Common myeloid progenitor, CD34-positive (primary cell): ENCODE results near the gene ABHD16A.

Experiments used
- CTCF ChIA-PET: fragments of 350-600 bp; sonication (Branson Sonifier 250); formaldehyde crosslinking; loops from one replicate; lab custom pipeline; 2021; ENCODE audit warnings: antibody characterized with exemption; lab: Charles Lee
- POLR2A ChIA-PET: fragments of 350-600 bp; sonication (Branson Sonifier 250); formaldehyde crosslinking; loops from one replicate; lab custom pipeline; 2021; ENCODE audit warnings: antibody characterized with exemption; lab: Charles Lee
- DNase-seq, 3 donors: peaks; one replicate each; pipeline versions ENCODE4 v3.0.0 to v3.0.0-alpha.2; 2013
- H3K27ac ChIP-seq, 2 experiments: 1 replicate in 1 of 2; 2 replicates in 1 of 2; pipeline ENCODE4 v1.7.0; 2013; ENCODE audit warnings: inconsistent platforms in 2 of 2, low read length in 2 of 2, mild to moderate bottlenecking in 2 of 2, low read depth in 1 of 2, moderate library complexity in 1 of 2; ENCODE audit not compliant: severe bottlenecking in 2 of 2, insufficient read depth in 1 of 2, poor library complexity in 1 of 2
- H3K27me3 ChIP-seq, 5 experiments: replicated peaks in 2 of 5; 1 replicate in 3 of 5; 2 replicates in 2 of 5; pipeline versions ENCODE4 v1.6.1 to v1.7.0; 2013; ENCODE audit warnings: low read length in 4 of 5, mild to moderate bottlenecking in 2 of 5, moderate library complexity in 2 of 5, inconsistent platforms in 1 of 5; ENCODE audit not compliant: insufficient read depth in 5 of 5, control insufficient read depth in 4 of 5
- H3K36me3 ChIP-seq, 4 experiments: 1 replicate in 2 of 4; 2 replicates in 2 of 4; pipeline versions ENCODE4 v1.6.1 to v1.7.0; 2013; ENCODE audit warnings: low read length in 3 of 4, control low read depth in 1 of 4, mild to moderate bottlenecking in 1 of 4; ENCODE audit not compliant: control insufficient read depth in 4 of 4, insufficient read depth in 4 of 4
- H3K4me1 ChIP-seq, 4 experiments: 1 replicate in 3 of 4; 2 replicates in 1 of 4; pipeline versions ENCODE4 v1.6.1 to v1.7.1; 2013; ENCODE audit warnings: low read length in 3 of 4, mild to moderate bottlenecking in 3 of 4, control low read depth in 1 of 4, inconsistent platforms in 1 of 4, moderate library complexity in 1 of 4; ENCODE audit not compliant: control insufficient read depth in 4 of 4, insufficient read depth in 4 of 4; ENCODE audit errors: control extremely low read depth in 1 of 4
- H3K4me3 ChIP-seq, 7 experiments: 1 replicate in 4 of 7; 2 replicates in 3 of 7; pipeline versions ENCODE4 v1.5.1 to v1.7.0; 2013; ENCODE audit warnings: mild to moderate bottlenecking in 7 of 7, low read length in 6 of 7, moderate library complexity in 6 of 7, inconsistent platforms in 2 of 7, low read depth in 2 of 7, control low read depth in 1 of 7; ENCODE audit not compliant: insufficient read depth in 4 of 7, control insufficient read depth in 1 of 7; ENCODE audit errors: extremely low read depth in 1 of 7
- H3K9me3 ChIP-seq, 5 experiments: 1 replicate in 4 of 5; 2 replicates in 1 of 5; pipeline versions ENCODE4 v1.6.1 to v1.7.1; 2013; ENCODE audit warnings: low read length in 4 of 5, mild to moderate bottlenecking in 2 of 5, inconsistent platforms in 1 of 5, low read depth in 1 of 5, moderate library complexity in 1 of 5; ENCODE audit not compliant: control insufficient read depth in 4 of 5, insufficient read depth in 2 of 5; ENCODE audit errors: control extremely low read depth in 1 of 5
- WGBS: methylation state at CpG from one replicate; pipeline ENCODE4 v1.1.5; 2013; ENCODE audit not compliant: insufficient coverage; 5-methylcytosine and 5-hydroxymethylcytosine counted together

ABHD16A gene

DNA sequence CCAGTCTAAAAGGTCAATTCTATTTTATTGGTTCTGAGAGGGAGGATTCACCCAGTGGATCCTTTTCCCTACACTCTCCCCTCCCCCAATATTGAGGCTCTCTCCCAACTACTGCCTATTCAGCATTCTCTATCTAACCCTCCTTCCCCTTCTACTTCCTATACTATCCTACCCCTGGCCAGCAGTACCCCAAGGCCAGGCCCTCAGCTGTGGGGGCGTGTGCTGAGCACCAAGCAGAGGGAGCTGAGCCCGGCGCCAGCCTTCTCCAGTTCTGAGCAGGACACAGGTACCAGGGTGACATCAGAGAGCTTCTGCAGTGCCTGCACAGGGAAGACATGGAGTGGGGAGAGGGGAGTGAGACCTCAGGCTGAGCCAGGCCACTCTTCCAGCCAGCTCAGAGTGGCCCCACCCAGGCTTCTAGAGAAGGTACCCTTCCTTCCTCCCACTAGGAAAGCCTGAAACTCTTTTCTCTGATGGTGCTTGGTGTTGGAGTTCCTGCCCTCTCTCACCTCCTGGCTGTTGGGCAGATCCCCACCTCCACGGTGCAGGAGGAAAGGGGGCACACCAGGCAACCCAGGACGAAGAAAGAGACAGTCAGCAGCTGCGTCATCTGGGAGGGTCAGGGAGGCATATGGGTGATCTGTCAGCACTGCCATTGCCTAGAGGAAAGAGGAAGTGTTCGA lies 24.1 kb upstream of the ABHD16A start:
- Histone ChIP-seq H3K4me3 (peak overlapping the region in 5 of 7 experiments; percentile 7 to 95 (median 44)), H3K27me3 (no peaks in the 10 kb centered on the region), H3K4me1 (peaks cover 13 to 75% (median 70%) of the 10 kb centered on the region in 4 experiments), H3K36me3 (peaks cover 5 to 41% (median 23%) of the 10 kb centered on the region in 4 experiments), H3K27ac (peak overlapping the region; percentile 64 to 88), H3K9me3 (no peaks in the 10 kb centered on the region)
- DNase-seq: peak in 1 of 3 donors; percentile 78
- ChIA-PET POLR2A (interaction anchor here (0.6 to 1.5 kb wide), 11 partner anchors 9 to 100 kb away, joined by 3 to 21 read pairs (median 5); partner anchors contain the start of genes CLIC1, HSPA1B and MSH5), CTCF (interaction anchor here (0.6 to 19.7 kb wide), 15 partner anchors 12 to 106 kb away, joined by 3 to 268 read pairs (median 3); partner anchors contain the start of genes ABHD16A, CLIC1, LY6G6D and MSH5)
- 41% methylated on average over 6 of the region's 7 CpGs for WGBS

- Histone ChIP-seq H3K9me3 (no peaks in the 10 kb centered on the region), H3K27me3 (no peaks in the 10 kb centered on the region), H3K4me1 (peaks cover 13 to 74% (median 68%) of the 10 kb centered on the region in 4 experiments), H3K27ac (peak overlapping the region in 1 of 2 experiments; percentile 88), H3K36me3 (peaks cover under 1 to 28% (median 12%) of the 10 kb centered on the region in 4 experiments), H3K4me3 (no peak overlapping the region)
- DNase-seq: no peak
- 61% methylated on average over 8 of the region's 12 CpGs for WGBS
- POLR2A ChIA-PET: interaction anchor here (0.7 to 1.2 kb wide), 3 partner anchors 10 to 105 kb away, joined by 3 to 6 read pairs (median 3); partner anchors contain the start of gene LY6G6D
- CTCF ChIA-PET: interaction anchor here (0.8 to 19.7 kb wide), 10 partner anchors 10 to 110 kb away, joined by 3 to 268 read pairs (median 6); partner anchors contain the start of genes CLIC1, LY6G6D, MSH5 and SAPCD1
Measured at GRCh38 chr6:31725502-31726350, 22.6 kb upstream of the ABHD16A start.

GRCh38 chr6:31723980-31724691 lies 21.0 kb upstream of the ABHD16A start:
- 90% methylated on average over 22 of the region's 25 CpGs for WGBS
- Histone ChIP-seq H3K27me3 (no peaks in the 10 kb centered on the region), H3K9me3 (no peaks in the 10 kb centered on the region), H3K36me3 (peaks cover 0 to 26% (median 9%) of the 10 kb centered on the region in 4 experiments), H3K4me1 (peaks cover 13 to 65% (median 57%) of the 10 kb centered on the region in 4 experiments), H3K27ac (peak overlapping the region in 1 of 2 experiments; percentile 65), H3K4me3 (peak overlapping the region in 4 of 7 experiments; percentile 32 to 69 (median 62))
- ChIA-PET CTCF (interaction anchor here (1.0 to 19.7 kb wide), 14 partner anchors 9 to 106 kb away, joined by 3 to 268 read pairs (median 6); partner anchors contain the start of genes LY6G6D, LY6G6F, MSH5 and SAPCD1), POLR2A (interaction anchor here (1.2 to 2.6 kb wide), 3 partner anchors 12 to 107 kb away, joined by 6 to 21 read pairs (median 16); partner anchors contain the start of gene MSH5)
- no peak for DNase-seq

- Histone ChIP-seq H3K36me3 (peaks cover 0 to 23% (median 9%) of the 10 kb centered on the region in 4 experiments), H3K27ac (peak within 1 kb of the TSS; percentile 33 to 65), H3K4me1 (peaks cover 11 to 58% (median 50%) of the 10 kb centered on the region in 4 experiments), H3K9me3 (no peaks in the 10 kb centered on the region), H3K4me3 (peak within 1 kb of the TSS in 5 of 7 experiments; percentile 27 to 69 (median 56)), H3K27me3 (no peaks in the 10 kb centered on the region)
- ChIA-PET CTCF (interaction anchor here (0.6 to 19.7 kb wide), 13 partner anchors 10 to 106 kb away, joined by 3 to 268 read pairs (median 5); partner anchors contain the start of genes LY6G6D, LY6G6F, MSH5 and SAPCD1), POLR2A (interaction anchor here (0.6 to 2.6 kb wide), 4 partner anchors 12 to 244 kb away, joined by 3 to 21 read pairs (median 12); partner anchors contain the start of gene MSH5)
- 41% methylated on average over 42 of the region's 46 CpGs for WGBS
- peak in 2 of 3 donors; percentile 73 to 80 for DNase-seq
Measured at GRCh38 chr6:31723245-31723979, 20.3 kb upstream of the ABHD16A start, which contains the start of gene MPIG6B. TSS of gene MPIG6B (plus strand) at chr6:31723373. CDS start at chr6:31723384, 11 bp downstream.

DNA sequence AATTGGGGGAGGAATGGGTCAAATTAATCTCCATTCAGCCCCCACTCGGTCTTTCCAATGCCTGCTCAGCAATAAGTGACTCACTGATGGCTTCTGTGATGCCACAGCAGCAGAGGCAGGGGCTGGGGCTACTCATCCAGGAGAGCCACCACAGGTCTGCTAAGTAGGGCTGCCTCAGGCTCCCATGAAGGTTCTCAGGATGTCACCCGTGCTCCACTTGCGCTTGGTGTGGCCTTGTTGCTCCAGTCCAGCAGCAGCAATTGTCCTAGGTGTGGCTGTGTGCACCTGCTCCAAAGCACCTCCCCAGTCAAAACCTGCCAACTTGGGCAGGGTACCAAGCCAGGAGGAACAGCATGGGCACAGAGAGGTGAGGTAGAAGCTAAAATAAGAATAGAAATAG lies 19.0 kb upstream of the ABHD16A start:
- Histone ChIP-seq H3K27ac (no peak overlapping the region), H3K4me1 (peaks cover 11 to 46% (median 38%) of the 10 kb centered on the region in 4 experiments), H3K36me3 (peaks cover 0 to 20% (median 8%) of the 10 kb centered on the region in 4 experiments), H3K4me3 (no peak overlapping the region), H3K9me3 (no peaks in the 10 kb centered on the region), H3K27me3 (no peaks in the 10 kb centered on the region)
- no peak for DNase-seq
- CTCF ChIA-PET: interaction anchor here (1.0 to 9.4 kb wide), 5 partner anchors 9 to 56 kb away, joined by 3 to 136 read pairs (median 3); partner anchors contain the start of genes LY6G6D and MSH5
- POLR2A ChIA-PET: no interaction called here
- 89% methylated on average over 3 of the region's 3 CpGs for WGBS
